Subcutaneous abdominal adipose tissue (tissue), 5 donors: ENCODE results near the gene SAFB.

Experiments used
- H3K27ac ChIP-seq: one replicate; pipeline ENCODE4 v1.7.0; 2013; ENCODE audit warnings: low read depth, mild to moderate bottlenecking, inconsistent platforms, low read length, moderate library complexity
- H3K27me3 ChIP-seq, 5 donors: one replicate each; pipeline ENCODE4 v1.7.0; 2013; ENCODE audit warnings: low read length in 5 of 5, inconsistent platforms in 1 of 5; ENCODE audit not compliant: control insufficient read depth in 5 of 5, insufficient read depth in 4 of 5
- H3K36me3 ChIP-seq, 5 donors: one replicate each; pipeline ENCODE4 v1.7.0; 2013; ENCODE audit warnings: low read length in 5 of 5; ENCODE audit not compliant: control insufficient read depth in 5 of 5, insufficient read depth in 5 of 5
- H3K4me1 ChIP-seq, 5 donors: one replicate each; pipeline ENCODE4 v1.7.0; 2013; ENCODE audit warnings: low read length in 5 of 5, mild to moderate bottlenecking in 3 of 5, moderate library complexity in 1 of 5; ENCODE audit not compliant: control insufficient read depth in 5 of 5, insufficient read depth in 5 of 5
- H3K4me3 ChIP-seq, 5 donors: one replicate each; pipeline ENCODE4 v1.7.0; 2013; ENCODE audit warnings: low read length in 5 of 5, low read depth in 1 of 5
- H3K9ac ChIP-seq, 5 donors: one replicate each; pipeline ENCODE4 v1.7.0; 2013; ENCODE audit warnings: low read length in 5 of 5, mild to moderate bottlenecking in 4 of 5, moderate library complexity in 3 of 5
- H3K9me3 ChIP-seq, 5 donors: one replicate each; pipeline ENCODE4 v1.7.0; 2013; ENCODE audit warnings: low read length in 5 of 5; ENCODE audit not compliant: control insufficient read depth in 5 of 5
- donor health status: healthy.
- donor health status: healthy.
- donor health status: healthy.
- donor health status: healthy.
- donor health status: healthy.

Gene SAFB

GRCh38 chr19:5680084-5680436 lies 57.2 kb downstream of the SAFB start:
- peak overlapping the region; percentile 79 for H3K27ac ChIP-seq
- H3K4me3 ChIP-seq = peak overlapping the region; percentile 86 to 98 (median 95)
- H3K9me3 ChIP-seq = no peaks in the 10 kb centered on the region
- H3K4me1 ChIP-seq = peaks cover 3 to 20% (median 19%) of the 10 kb centered on the region in 5 donors
- H3K36me3 ChIP-seq = peaks cover 0 to 11% (median 5%) of the 10 kb centered on the region in 5 donors
- peak overlapping the region; percentile 57 to 99 (median 89) for H3K9ac ChIP-seq
- H3K27me3 ChIP-seq = no peaks in the 10 kb centered on the region

- no peaks in the 10 kb centered on the region for H3K9me3 ChIP-seq
- H3K9ac ChIP-seq = peak within 1 kb of the TSS; percentile 57 to 99 (median 89)
Measured at GRCh38 chr19:5680437-5681368, 57.8 kb downstream of the SAFB start, which contains the start of the genes HSD11B1L and MICOS13. HSD11B1L (plus strand) TSS chr19:5681027; CDS start chr19:5684833, 3,806 bp downstream. MICOS13 (minus strand) TSS chr19:5680516; CDS start chr19:5680486, 30 bp downstream.

GRCh38 chr19:5681391-5682106 lies 58.7 kb downstream of the SAFB start:
- Histone ChIP-seq H3K4me1 (peaks cover 3 to 27% (median 24%) of the 10 kb centered on the region in 5 donors), H3K27ac (no peak overlapping the region), H3K9me3 (no peaks in the 10 kb centered on the region), H3K36me3 (peaks cover 0 to 11% (median 5%) of the 10 kb centered on the region in 5 donors), H3K27me3 (no peaks in the 10 kb centered on the region), H3K4me3 (peak overlapping the region; percentile 53 to 98 (median 92)), H3K9ac (peak overlapping the region in 1 of 5 donors; percentile 99)

More at GRCh38 chr19:5680437-5681368, 57.8 kb downstream of the SAFB start, which contains the start of the genes HSD11B1L and MICOS13:
- peaks cover 0 to 11% (median 5%) of the 10 kb centered on the region in 5 donors for H3K36me3 ChIP-seq
- peak within 1 kb of the TSS; percentile 79 for H3K27ac ChIP-seq
- no peaks in the 10 kb centered on the region for H3K27me3 ChIP-seq
- peak within 1 kb of the TSS; percentile 86 to 98 (median 95) for H3K4me3 ChIP-seq
- peaks cover 3 to 20% (median 19%) of the 10 kb centered on the region in 5 donors for H3K4me1 ChIP-seq

- Histone ChIP-seq H3K27me3 (no peaks in the 10 kb centered on the region), H3K36me3 (peaks cover 0 to 11% (median 5%) of the 10 kb centered on the region in 5 donors), H3K4me3 (no peak overlapping the region), H3K4me1 (peaks cover 3 to 31% (median 27%) of the 10 kb centered on the region in 5 donors), H3K27ac (no peak overlapping the region), H3K9me3 (no peaks in the 10 kb centered on the region), H3K9ac (no peak overlapping the region)
Measured at GRCh38 chr19:5682107-5682482, 59.2 kb downstream of the SAFB start.

- Histone ChIP-seq H3K4me3 (no peak overlapping the region), H3K27ac (no peak overlapping the region), H3K4me1 (peaks cover 3 to 38% (median 32%) of the 10 kb centered on the region in 5 donors), H3K36me3 (peaks cover 0 to 2% (median under 1%) of the 10 kb centered on the region in 5 donors), H3K9ac (no peak overlapping the region), H3K27me3 (no peaks in the 10 kb centered on the region), H3K9me3 (no peaks in the 10 kb centered on the region)
Measured at GRCh38 chr19:5683177-5683886, 60.4 kb downstream of the SAFB start.

- Histone ChIP-seq H3K27me3 (no peaks in the 10 kb centered on the region), H3K27ac (no peak overlapping the region), H3K9me3 (no peaks in the 10 kb centered on the region), H3K9ac (no peak overlapping the region), H3K4me3 (no peak overlapping the region), H3K36me3 (no peaks in the 10 kb centered on the region), H3K4me1 (peaks cover 0 to 32% (median 24%) of the 10 kb centered on the region in 5 donors)
Measured at GRCh38 chr19:5684694-5685430, 62.0 kb downstream of the SAFB start.

- H3K9me3 ChIP-seq = no peaks in the 10 kb centered on the region
- H3K9ac ChIP-seq = peak overlapping the region in 3 of 5 donors; percentile 22 to 59 (median 52)
- peak overlapping the region; percentile 62 to 73 (median 64) for H3K4me3 ChIP-seq
- peaks cover 0 to 35% (median 27%) of the 10 kb centered on the region in 5 donors for H3K4me1 ChIP-seq
- H3K36me3 ChIP-seq = no peaks in the 10 kb centered on the region
- no peak overlapping the region for H3K27ac ChIP-seq
- H3K27me3 ChIP-seq = no peaks in the 10 kb centered on the region
Measured at GRCh38 chr19:5686326-5686646, 63.4 kb downstream of the SAFB start.

GRCh38 chr19:5686647-5687359 lies 63.9 kb downstream of the SAFB start:
- no peak overlapping the region for H3K27ac ChIP-seq
- H3K27me3 ChIP-seq = no peaks in the 10 kb centered on the region
- H3K9me3 ChIP-seq = no peaks in the 10 kb centered on the region
- H3K36me3 ChIP-seq = peaks cover 0 to 3% (median under 1%) of the 10 kb centered on the region in 5 donors
- peak overlapping the region; percentile 62 to 73 (median 64) for H3K4me3 ChIP-seq
- H3K4me1 ChIP-seq = peaks cover 0 to 38% (median 29%) of the 10 kb centered on the region in 5 donors
- peak overlapping the region in 4 of 5 donors; percentile 22 to 59 (median 55) for H3K9ac ChIP-seq
